GM21423 (cell line): ENCODE results near the gene ADGRB3.
"Not testable (repeated sequence)": the region's sequence is repeated elsewhere in the genome, so short reads cannot be mapped to it uniquely, and the experiment has no call there.

Experiments
- ATAC-seq: cut with Tn5 transposase; IDR thresholded peaks from one replicate; pipeline ENCODE4 v1.9.1; 2021; ENCODE audit warnings: mild to moderate bottlenecking, moderate library complexity; ENCODE audit not compliant: unreplicated experiment

The ADGRB3 gene

DNA sequence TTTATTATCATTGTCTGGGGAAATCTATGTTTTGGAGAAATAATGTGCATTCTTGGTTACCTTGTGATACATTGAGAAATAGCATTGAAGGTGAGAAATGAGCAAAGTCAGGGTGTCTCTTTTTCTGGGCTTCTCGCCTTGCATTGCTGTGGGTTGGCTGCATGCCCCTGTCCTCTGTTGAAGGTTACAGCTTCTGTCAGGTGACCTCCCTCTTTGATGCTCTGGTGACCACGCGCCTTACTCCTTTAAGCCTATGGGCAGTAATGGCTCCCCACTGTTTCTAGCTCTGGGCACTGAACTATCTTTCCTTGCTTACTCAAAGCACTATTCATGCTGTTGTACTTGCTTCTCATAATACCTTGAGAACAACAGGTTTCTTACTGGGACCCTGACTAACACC is 14.6 kb downstream of the ADGRB3 start:
- no peak for ATAC-seq

DNA sequence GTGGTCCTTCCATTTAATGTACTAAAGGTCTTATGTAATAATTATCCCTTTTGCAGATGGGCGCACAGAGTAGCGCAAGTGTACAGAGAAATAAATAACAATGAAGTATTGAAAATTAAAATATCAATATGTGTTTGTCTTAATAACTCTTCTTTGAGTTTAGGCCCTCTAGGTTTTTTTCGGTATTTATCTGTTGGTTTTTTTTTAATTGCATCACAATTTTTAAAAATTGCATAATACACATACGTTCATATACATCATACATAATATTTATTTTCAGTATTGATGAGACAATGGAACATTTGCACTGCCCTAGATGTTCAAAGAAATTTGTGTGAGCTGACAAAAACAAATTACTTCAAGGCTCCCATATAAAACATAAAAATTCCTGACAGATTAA is 15.1 kb downstream of the ADGRB3 start:
- no peak for ATAC-seq

DNA sequence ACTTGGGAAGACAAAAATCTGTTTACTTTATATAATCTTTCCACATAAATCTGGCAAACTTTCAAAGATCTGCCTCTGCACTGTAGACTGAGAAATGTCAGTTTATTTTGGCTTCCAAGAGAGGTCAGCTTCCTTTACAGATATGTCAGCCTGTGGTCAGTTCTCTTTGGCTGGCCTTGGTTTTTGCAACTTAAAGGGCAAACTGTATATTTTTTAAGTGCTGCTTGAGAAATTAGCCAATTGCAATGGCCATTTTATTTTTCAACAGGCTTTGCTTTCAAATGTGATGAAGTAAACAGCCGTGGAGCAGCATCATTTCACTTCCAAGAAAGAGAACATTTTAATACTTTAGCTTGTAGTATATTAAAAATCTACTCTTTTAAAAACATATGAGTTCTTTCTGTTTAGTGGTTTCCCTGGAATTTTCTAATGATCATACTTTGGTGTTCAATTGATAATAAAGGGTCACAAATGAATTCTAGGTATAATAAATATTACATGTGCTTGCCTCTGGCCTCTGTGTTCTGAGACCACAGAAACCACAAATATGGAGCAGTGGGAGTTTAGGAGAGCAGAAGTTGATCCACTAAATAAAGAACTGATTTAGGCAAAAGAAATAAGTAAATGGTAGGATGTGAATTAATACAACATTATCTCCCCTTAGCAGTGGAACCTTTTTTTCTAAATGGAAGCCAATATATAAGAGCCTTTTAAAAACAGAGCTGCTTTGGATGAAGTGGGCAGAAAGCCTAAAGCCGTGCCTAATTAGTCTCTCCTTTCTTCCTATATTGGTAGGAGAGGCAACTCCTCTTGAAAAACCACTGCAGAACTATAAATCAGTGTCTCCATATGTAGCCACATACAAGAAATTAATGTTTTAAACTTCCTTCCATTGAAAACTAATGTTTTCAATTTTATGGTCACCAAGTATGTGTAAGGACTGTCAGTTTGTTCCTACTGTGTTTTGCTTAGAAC is 16.2 kb downstream of the ADGRB3 start:
- ATAC-seq: no peak

DNA sequence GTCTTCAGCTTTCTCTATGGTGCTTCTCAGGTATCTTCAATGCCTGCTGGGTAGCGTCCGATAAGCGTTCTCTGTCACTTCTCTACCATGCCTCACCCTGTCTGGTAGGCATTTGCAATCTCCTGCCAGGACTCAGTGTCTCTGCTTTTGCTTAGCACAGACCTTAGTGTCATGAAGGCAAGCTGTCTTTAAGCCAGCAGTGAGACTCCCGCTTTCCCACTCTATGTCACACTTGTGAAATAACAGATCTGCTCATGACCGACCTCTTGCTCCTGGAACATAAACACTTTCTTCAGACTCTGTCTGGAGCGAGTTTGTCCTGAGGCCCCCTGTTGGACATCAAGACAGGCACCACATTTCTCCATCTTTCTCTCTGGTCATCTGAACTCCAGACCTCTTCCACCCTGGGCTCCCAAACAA is 17.0 kb downstream of the ADGRB3 start:
- no peak for ATAC-seq

DNA sequence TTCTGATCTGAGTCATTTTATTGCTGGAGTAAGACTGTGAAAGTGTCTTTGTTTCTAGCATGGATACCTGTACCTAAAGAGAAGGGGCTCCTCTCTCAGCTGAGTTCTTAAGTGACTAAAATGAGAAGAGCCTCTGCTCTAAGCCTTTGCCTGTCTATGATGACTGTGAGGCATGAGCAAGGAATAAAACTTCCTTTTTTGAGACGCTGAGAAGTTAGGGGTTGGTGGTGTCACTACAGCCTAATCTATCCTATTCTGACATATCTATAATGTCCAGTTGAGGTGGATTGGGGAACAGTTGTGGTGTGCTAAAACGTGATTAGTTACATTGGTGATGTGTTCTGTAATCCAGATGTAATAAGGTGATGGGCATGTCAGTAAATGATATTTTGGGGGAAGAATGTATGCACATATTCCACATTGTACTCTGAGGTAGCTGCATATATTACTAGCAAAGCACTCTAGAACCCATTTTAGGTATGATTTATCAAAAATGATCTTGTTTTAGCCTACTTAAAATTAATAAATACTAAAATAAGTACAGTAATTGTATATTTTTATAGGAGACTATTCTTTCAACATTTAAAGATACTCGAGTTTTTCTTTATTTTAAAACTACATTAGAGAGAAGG is 18.1 kb downstream of the ADGRB3 start:
- no peak for ATAC-seq

DNA sequence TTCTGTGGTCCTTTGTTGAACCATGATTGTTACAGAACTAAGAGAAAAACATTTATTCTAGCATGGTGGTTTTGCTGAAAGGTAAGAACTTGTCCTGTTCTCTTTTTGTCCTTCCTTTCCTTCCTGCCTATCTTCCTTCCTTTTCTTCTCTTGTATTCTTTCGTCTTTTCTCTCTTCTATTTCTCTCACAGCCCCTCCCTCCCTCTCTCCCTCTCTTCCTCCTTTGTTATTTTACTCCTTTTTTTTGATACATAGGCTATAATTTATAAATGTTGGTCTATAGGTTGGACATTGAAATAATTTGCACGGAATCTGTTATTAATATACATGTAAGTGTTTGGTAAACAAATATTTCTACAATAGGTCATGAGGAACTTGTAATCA is 18.6 kb downstream of the ADGRB3 start:
- no peak for ATAC-seq

DNA sequence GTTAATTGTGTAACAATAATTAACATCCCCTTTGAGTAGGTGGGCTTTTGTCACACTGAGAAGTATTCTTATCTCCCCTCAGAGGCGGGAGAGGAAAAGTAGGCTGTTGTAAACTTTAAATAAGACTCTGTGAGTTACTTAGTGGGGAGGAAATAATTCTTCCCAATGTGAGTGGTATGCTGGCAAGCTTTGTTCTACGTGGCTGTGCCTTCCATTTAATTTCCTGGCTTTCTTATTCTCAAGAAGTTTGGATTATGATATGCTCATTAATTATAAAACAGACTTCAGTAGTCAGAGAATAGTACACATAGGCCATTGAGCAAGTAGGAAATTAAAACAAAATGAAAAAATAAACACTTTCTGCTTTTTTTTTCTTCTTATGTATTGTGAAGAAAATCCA is 19.1 kb downstream of the ADGRB3 start:
- no peak for ATAC-seq

DNA sequence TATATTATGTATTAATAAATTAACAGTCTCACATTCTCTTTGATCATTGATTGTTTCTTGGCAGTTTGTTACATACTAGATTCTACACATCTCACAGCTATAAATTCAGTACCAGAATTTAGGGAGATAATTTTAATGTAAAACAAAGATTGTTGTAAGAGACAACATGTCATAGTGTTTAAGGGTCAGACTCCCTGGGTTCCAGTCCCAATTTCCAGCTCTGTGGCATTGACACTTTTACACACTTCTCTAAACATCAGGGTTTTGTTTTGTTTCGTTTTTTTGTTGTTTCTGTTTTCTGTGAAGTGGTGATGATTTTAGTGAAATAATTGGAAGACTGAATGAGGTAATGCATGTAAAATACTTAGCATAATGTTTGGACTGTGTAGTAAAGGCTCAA is 19.9 kb downstream of the ADGRB3 start:
- no peak for ATAC-seq

DNA sequence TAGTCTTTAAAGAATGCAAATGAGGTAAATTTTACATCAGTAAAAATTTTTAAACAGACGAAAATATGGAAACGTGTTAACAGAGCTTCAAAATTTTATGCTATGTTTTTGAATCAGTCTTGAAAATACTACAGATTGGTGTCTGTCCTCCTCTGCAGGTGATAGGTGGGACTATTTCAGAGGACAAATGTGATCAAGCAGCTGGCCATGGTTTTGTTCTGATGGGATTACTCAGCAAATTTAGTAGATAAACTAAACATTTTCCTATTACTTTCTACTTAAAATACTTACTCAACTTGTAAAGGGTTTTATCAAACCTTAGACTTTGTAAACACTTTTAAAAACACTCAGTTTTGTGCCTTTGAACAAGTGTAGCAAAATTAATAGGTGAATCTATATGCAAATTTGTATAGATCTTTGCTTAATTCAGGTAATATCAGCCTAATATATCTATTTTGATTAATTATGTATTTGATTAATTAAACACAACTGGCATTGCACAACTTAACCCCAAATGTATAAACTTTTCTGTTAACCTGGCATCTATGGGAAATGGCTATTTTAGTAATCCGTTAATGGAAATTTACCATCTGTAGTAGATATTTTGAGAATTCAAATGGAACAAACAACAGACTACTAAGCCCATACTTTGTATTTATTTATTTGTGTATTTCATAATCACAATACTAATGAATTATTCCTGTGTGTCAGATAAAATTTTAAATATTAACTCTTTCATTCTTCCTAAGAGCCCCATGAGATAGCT is 22.5 kb downstream of the ADGRB3 start:
- ATAC-seq: no peak

DNA sequence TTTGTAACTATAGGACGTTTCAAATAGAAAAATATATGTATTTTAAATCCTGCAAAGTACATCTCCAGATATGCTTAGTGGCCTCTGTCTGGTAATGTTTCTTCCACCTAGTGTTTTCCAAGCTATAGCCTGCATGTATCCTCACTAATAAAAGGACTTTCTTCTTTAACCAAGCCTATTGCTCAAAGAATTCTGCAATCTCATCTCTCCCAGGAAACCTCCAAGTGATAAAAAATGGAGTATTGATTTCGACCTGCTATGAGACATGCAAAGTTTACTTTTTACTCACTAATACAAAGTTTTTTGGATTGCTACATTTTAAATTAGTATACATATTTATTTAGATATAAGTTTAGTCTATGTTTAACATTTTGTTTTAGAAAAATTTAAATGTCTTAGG is 23.3 kb downstream of the ADGRB3 start:
- no peak for ATAC-seq

DNA sequence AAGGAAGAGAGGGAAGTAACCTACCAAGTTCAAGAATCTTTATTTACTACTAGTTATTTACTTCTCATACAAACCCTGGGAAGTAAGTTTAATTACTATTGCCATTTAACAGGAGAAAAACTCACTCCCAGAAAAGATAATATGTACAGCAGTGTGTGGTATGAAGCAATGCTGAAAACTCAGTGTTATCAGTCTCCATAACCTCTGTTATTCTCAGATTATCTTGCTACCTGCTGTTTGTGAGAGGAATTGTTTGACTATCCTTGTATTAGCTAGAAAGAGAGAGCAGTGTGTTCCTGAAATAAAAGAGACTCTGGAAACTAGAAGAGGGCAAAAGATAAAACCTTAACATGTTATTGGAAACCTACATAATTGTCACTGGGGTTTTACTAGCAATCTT is 38.2 kb downstream of the ADGRB3 start:
- ATAC-seq: no peak

DNA sequence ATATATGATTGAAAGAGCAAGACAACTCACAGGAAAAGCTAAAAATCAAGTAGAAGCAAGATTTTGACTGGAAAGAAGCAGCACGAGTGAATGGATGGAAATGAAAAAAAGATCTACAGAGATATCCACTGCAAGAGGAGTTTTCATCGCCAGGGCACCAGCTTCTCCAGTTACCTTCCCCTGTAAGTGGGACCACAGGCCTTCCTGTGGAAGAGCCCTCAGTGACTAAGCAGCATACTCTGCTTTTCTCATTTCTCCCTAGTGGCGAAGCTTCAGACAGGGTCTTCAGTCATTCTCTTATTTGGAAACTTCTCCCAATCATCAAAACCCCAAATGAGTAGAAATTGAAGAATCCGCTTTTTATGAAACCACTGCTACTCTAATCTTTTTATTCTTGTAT is 40.5 kb downstream of the ADGRB3 start:
- ATAC-seq: no peak

DNA sequence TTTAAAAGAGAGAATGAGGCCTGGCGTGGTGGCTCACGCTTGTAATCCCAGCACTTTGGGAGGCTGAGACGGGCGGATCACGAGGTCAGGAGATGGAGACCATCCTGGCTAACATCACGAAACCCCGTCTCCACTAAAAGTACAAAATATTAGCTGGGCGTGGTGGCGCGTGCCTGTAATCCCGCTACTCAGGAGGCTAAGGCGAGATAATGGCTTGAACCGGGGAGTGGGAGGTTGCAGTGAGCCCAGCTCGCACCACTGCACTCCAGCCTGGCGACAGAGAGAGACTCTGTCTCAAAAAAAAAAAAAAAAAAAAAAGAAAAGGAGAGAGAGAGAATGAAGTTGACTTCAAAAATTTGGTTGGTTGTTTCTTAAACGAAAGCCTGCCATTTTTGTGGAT is 41.0 kb downstream of the ADGRB3 start:
- not testable (repeated sequence) for ATAC-seq

DNA sequence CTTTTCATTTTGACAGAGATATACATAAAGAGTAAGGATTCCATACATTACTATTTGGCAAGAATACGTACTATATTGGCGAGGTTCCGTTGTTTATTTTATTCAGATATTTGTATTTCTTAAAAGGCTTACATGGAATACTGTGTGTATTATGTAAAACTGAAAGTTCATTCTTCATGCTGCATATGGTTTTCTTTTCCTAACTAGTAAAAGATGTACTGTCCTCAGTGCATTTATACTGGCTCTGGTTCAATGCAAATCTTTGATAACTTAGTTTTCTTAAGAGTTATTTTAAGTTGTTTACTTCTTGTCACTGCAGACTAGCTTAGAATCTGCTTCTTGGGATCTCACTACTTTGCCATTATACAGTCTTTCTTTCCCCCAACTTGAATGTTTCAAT is 42.0 kb downstream of the ADGRB3 start:
- ATAC-seq: no peak

DNA sequence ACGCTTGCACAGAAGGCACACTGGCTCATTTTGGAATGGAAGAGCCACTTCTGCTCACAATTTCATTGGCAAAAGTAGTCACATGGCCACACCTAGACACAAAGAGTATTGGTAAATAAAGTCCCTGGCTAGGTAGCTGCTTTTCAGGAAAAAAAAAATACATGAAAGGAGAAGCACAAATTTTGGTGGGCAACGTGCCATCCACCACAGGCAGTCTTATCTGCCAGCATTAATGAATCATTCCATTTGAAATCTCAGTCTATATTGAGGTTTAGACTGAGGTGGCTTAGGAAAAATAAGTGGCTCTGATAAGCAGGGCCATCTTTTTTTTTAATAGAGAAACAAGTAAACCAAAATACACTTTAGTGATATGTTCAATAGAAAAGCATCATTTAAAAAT is 44.3 kb downstream of the ADGRB3 start:
- ATAC-seq: no peak

DNA sequence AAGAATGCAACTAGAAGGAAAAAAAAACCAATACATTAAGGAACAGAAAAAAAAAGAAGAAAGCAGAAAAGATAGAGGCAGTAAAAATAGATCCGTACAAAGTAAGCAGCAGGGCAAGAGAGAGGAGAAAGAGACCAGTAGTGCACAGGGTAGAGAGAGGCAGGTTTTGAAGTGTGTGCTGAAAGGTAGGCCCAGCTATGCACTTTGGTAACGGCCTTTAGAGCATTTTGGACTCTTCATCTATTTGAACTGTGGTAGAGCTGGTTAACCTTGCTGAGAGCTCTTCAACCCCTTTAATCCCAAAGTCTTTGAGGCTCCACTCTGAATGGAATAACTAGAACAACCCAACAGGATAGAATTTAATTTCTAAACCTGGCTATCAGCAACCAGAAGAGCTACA is 45.2 kb downstream of the ADGRB3 start:
- no peak for ATAC-seq

DNA sequence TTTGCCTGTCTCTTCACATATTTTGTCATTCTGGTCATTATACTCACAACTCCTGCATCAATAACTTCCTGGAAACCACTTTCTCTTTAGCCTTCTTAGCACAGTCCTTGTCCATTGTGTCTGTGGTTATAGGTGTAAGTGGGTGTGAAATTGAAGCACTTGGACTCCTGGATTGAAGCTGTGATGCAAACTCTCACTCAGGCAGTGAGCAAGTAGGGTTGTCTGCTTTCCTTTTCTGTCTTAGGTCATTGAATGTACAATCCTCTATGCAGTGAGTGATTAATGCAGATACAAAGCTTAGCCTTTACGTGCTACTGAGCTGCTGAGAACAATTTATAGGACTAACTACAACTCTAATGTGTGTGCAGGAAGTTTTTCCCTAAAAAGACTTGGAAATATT is 54.8 kb downstream of the ADGRB3 start:
- ATAC-seq: no peak

DNA sequence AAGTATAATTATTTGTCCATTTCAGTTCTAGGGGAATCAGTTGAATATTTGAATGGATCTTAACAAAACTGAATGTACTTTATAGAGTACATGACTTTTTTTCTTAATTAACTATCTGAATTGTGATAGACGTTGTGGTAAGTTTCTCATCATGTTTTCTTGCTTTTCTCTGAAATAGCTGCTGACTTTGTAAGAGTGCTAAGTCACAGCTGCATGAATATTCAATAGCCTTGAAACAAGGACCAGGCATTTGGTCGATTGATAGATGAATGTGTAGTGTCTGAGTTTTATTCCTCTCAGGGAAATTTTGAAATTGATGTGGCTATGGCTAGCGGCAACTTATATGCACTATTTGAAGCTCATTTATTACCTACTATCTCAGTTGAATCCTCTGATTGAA is 56.0 kb downstream of the ADGRB3 start:
- ATAC-seq: no peak

DNA sequence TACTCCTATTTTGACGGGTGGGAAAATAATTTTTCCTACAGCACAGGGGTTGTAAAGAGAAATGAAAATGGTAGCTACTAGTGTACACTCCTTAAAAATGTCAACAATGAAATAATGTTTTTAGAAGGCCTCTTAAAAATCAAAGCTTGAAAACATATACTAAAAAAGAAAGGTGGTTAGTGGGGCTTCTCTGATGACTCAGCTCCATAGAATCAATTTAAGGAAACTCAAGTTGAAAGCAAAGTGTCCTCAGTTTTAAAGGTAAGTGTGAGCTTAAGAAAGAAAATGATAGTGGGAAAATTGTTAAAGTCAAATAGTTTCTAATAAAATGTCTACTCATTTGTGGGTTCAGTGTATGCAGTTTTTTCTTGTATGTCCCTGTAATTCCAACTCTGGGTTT is 58.2 kb downstream of the ADGRB3 start:
- no peak for ATAC-seq

DNA sequence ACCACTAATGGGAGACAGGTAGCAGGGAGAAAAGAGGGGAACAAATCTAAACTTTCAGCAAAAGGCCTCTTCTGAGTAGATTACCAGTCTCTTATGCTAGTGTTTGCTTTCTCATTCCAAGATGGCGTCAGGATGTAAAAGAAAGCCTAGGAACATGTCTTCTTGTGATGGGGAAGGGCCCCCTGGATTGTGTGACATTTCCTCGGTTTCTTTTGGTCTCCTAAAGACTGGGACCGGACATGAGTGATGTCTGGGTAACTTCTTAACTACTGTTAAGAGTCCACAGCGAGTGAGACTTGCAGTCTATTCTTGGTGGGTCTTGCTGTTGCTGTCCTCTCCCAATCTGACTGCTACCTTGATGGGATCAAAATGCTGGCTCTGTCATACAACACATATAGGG is 60.3 kb downstream of the ADGRB3 start:
- no peak for ATAC-seq

DNA sequence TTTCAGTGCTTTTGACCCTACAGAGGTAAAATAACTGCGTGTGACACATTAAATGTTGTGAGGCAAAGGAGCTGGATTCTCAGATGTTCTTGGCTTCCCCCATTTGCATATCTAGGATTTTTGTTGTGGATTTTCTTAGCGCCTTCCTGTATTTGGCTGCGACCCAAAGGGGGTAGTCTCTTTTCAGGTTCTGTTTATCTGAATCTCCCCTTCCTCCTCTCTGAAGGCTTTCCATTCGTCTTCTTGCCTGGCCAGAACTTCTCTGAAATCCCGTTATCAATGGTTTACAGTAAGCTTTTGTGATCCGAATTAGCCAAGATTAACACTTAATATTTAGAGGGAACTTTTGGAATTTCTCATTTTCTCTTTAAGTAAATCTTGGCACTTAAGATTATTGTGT is 60.8 kb downstream of the ADGRB3 start:
- no peak for ATAC-seq

DNA sequence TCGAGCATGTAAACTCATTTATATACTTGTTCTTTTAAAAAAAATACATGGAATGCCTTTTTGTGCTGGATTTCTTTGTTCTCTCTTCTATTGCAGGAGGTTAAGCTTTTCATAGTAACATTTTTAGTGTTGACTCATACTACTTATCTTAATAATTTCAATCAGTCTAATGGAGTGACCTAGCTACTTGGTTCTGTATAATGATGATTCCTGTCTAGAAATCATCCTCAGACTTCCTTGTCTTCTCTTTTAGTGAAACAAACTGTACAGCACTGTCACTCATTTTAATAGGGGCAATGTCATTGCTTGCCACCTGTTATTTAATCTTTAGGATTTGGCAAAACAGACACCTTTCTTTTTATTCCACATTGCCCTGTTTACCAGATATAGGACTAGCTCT is 62.3 kb downstream of the ADGRB3 start:
- no peak for ATAC-seq
